GM10847 (cell line): ENCODE data around the gene HMG20B.

Experiments
- POLR2A ChIP-seq: IDR thresholded peaks from 2 replicates; pipeline ENCODE4 v1.6.1; 2011; ENCODE audit not compliant: insufficient read length; ENCODE audit errors: extremely low read depth

HMG20B gene

GRCh38 chr19:3586127-3586626 lies 13.4 kb downstream of the HMG20B start:
- no peak for TF ChIP-seq POLR2A

GRCh38 chr19:3586707-3587346 lies 14.1 kb downstream of the HMG20B start:
- no peak for TF ChIP-seq POLR2A

- no peak for TF ChIP-seq POLR2A
Observed at GRCh38 chr19:3589439-3589838, 16.7 kb downstream of the HMG20B start.

GRCh38 chr19:3589949-3590348 lies 17.2 kb downstream of the HMG20B start:
- TF ChIP-seq POLR2A = no peak

- TF ChIP-seq POLR2A = no peak
Observed at GRCh38 chr19:3590991-3591659, 18.4 kb downstream of the HMG20B start.

- no peak for TF ChIP-seq POLR2A
Observed at GRCh38 chr19:3591876-3592613, 19.3 kb downstream of the HMG20B start.

GRCh38 chr19:3593156-3593555 lies 20.4 kb downstream of the HMG20B start:
- TF ChIP-seq POLR2A = no peak

- TF ChIP-seq POLR2A = no peak
Observed at GRCh38 chr19:3595521-3596061, 22.8 kb downstream of the HMG20B start.

- TF ChIP-seq POLR2A = no peak
Observed at GRCh38 chr19:3599776-3600187, 27.0 kb downstream of the HMG20B start.

- TF ChIP-seq POLR2A = no peak
Observed at GRCh38 chr19:3601021-3601420, 28.3 kb downstream of the HMG20B start.

GRCh38 chr19:3603121-3603811 lies 30.5 kb downstream of the HMG20B start:
- no peak for TF ChIP-seq POLR2A

GRCh38 chr19:3604227-3604986 lies 31.7 kb downstream of the HMG20B start:
- no peak for TF ChIP-seq POLR2A

- TF ChIP-seq POLR2A = no peak
Observed at GRCh38 chr19:3604987-3605343, 32.2 kb downstream of the HMG20B start.

GRCh38 chr19:3605361-3605760 lies 32.6 kb downstream of the HMG20B start:
- no peak for TF ChIP-seq POLR2A
